AG04450 (cell line): ENCODE results near the gene CSNK1D. TPM values are rescaled to one million over a fixed set of nuclear protein-coding genes. Genes with fewer than 3 reads are reported as not detected.

Source experiments
- CTCF ChIA-PET: fragments of 300-600, 350-600 bp; formaldehyde crosslinking; extraction: SDS; loops from one replicate; lab custom pipeline; 2022; ENCODE audit warnings: antibody characterized with exemption, inconsistent platforms; lab: Charles Lee
- POLR2A ChIA-PET: fragments of 350-600 bp; formaldehyde crosslinking; extraction: SDS; loops from one replicate; lab custom pipeline; 2021; ENCODE audit warnings: antibody characterized with exemption, inconsistent platforms; lab: Yijun Ruan, JAX
- DNase-seq: peaks from one replicate; pipeline ENCODE4 v3.0.0-alpha.2; 2011; ENCODE audit warnings: low read depth, low spot score
- H3K27ac ChIP-seq: one replicate; pipeline ENCODE4 v1.5.1; 2012; ENCODE audit warnings: low read depth, low read length, control low read depth
- H3K27me3 ChIP-seq: one replicate; pipeline ENCODE4 v1.6.0; 2012; ENCODE audit warnings: low read length; ENCODE audit not compliant: control insufficient read depth, insufficient read depth
- H3K4me3 ChIP-seq: 2 replicates; pipeline ENCODE4 v1.5.1; 2011; ENCODE audit warnings: mild to moderate bottlenecking, low read depth, low read length, control low read depth
- H3K9me3 ChIP-seq: 2 replicates; pipeline ENCODE4 v1.5.1; 2012; ENCODE audit warnings: low read length; ENCODE audit not compliant: control insufficient read depth, insufficient read depth
- CTCF ChIP-seq: IDR thresholded peaks from 2 replicates; pipeline ENCODE4 v1.5.1; 2011; ENCODE audit warnings: low read depth, low read length, control low read depth, inconsistent platforms
- polyA plus RNA-seq: library from polyadenylated mRNA; depleted of rRNA; stranded (reverse); fragments of >200 nt; gene quantifications from 2 replicates; pipeline ENCODE4 v1.2.3, GENCODE V29; 2011

Gene CSNK1D
- polyA plus RNA-seq, 1 experiment: 74.4 TPM

- Histone ChIP-seq H3K27me3 (no peaks in the 10 kb centered on the region), H3K9me3 (no peaks in the 10 kb centered on the region; the same call in 1 of the 2 replicates), H3K27ac (peak overlapping the region; percentile 39), H3K4me3 (no peak overlapping the region; the same call in 1 of the 2 replicates)
- TF ChIP-seq CTCF: no peak
- POLR2A ChIA-PET: no interaction called here
- CTCF ChIA-PET: no interaction called here
- DNase-seq: no peak
Observed at GRCh38 chr17:82269138-82269881, 4.2 kb downstream of the CSNK1D start.

- ChIA-PET POLR2A (interaction anchor here (0.5 to 1.6 kb wide), 5 partner anchors 10 to 66 kb away, joined by 3 to 7 read pairs (median 5); partner anchors contain the start of gene SECTM1), CTCF (interaction anchor here (0.5 kb wide), 1 partner anchor 287 kb away, joined by 3 read pairs; no protein-coding TSS in a partner anchor)
- peak; percentile 81 for DNase-seq
- no peaks in the 10 kb centered on the region; the same call in 1 of the 2 replicates for H3K9me3 ChIP-seq
- TF ChIP-seq CTCF: no peak
- no peaks in the 10 kb centered on the region for H3K27me3 ChIP-seq
- H3K4me3 ChIP-seq: peak overlapping the region; percentile 43
- H3K27ac ChIP-seq: peak overlapping the region; percentile 97
Observed at GRCh38 chr17:82267575-82268379, 5.7 kb downstream of the CSNK1D start.

- peaks cover under 1% of the 10 kb centered on the region; the same call in 1 of the 2 replicates for H3K9me3 ChIP-seq
- CTCF ChIA-PET: no interaction called here
Observed at GRCh38 chr17:82266142-82266541, 7.4 kb downstream of the CSNK1D start.

GRCh38 chr17:82263641-82264040 lies 9.9 kb downstream of the CSNK1D start:
- Histone ChIP-seq H3K27me3 (no peaks in the 10 kb centered on the region), H3K9me3 (peaks cover 2% of the 10 kb centered on the region; the same call in 1 of the 2 replicates), H3K27ac (no peak overlapping the region), H3K4me3 (no peak overlapping the region)
- POLR2A ChIA-PET: no interaction called here
- no peak for TF ChIP-seq CTCF
- CTCF ChIA-PET: interaction anchor here (0.6 kb wide), 1 partner anchor 10 kb away, joined by 8 read pairs; the partner anchor contains the start of gene CSNK1D
- no peak for DNase-seq

More at GRCh38 chr17:82266142-82266541, 7.4 kb downstream of the CSNK1D start:
- no peak for DNase-seq
- no peak for TF ChIP-seq CTCF
- no peaks in the 10 kb centered on the region for H3K27me3 ChIP-seq
- POLR2A ChIA-PET: no interaction called here
- H3K27ac ChIP-seq: peak overlapping the region; percentile 39
- H3K4me3 ChIP-seq: no peak overlapping the region
